Measurements from ENCODE around the gene ZNF460. TPM values are rescaled to one million over a fixed set of nuclear protein-coding genes. Genes with fewer than 3 reads are reported as not detected.

Gene ZNF460
- polyA plus RNA-seq, 6 donors from 2014 or later: 9.2 to 16.6 (median 14.6) TPM; not detected in 1

- Mint-ChIP-seq H3K9me3 (peaks cover 3 to 42% (median 32%) of the 10 kb centered on the region in 7 donors), H3K4me3 (no peak overlapping the region), H3K36me3 (peaks cover 63 to 67% of the 10 kb centered on the region in 2 donors), H3K27ac (no peak overlapping the region), H3K4me1 (peaks cover 7 to 14% (median 10%) of the 10 kb centered on the region in 3 donors), H3K27me3 (no peaks in the 10 kb centered on the region)
- ATAC-seq (ENCODE audit: low read depth in 2 of 2) (no peak), DNase-seq (no peak)
Observed at GRCh38 chr19:57292547-57292946, 12.3 kb downstream of the ZNF460 start.

DNA sequence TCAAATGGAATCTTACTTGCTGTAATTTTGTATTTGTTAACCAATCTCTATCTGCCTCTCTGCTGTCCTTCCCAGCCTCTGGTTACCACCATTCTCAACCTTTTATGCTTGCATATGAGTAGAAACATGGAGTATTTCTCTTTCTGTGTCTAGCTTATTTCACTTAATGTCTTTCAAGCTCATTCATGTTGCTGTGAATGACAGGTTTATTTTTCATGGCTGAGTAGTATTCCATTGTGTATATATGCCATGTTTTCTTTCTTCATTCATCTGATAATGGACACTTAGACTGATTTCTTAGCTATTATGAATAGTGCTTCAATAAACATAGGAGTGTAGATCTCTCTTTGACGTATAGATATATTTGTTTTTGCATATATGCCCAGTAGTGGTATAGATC, 13.4 kb downstream of the ZNF460 start:
- Mint-ChIP-seq H3K27ac (peak overlapping the region in 1 of 6 donors; percentile 1), H3K9me3 (peaks cover 3 to 42% (median 32%) of the 10 kb centered on the region in 7 donors), H3K4me1 (peaks cover 14 to 16% (median 15%) of the 10 kb centered on the region in 3 donors), H3K36me3 (peaks cover 59 to 62% of the 10 kb centered on the region in 2 donors), H3K27me3 (no peaks in the 10 kb centered on the region), H3K4me3 (no peak overlapping the region)
- ATAC-seq (ENCODE audit: low read depth in 2 of 2): no peak
- no peak for DNase-seq

GRCh38 chr19:57302020-57302465, 21.8 kb downstream of the ZNF460 start:
- no peak for DNase-seq
- no peak for ATAC-seq (ENCODE audit: low read depth in 2 of 2)
- H3K27ac Mint-ChIP-seq: no peak overlapping the region
- H3K9me3 Mint-ChIP-seq: no peaks in the 10 kb centered on the region
- H3K36me3 Mint-ChIP-seq: peaks cover 5 to 7% of the 10 kb centered on the region in 2 donors
- H3K4me3 Mint-ChIP-seq: no peak overlapping the region
- H3K27me3 Mint-ChIP-seq: no peaks in the 10 kb centered on the region
- peaks cover 8 to 22% (median 21%) of the 10 kb centered on the region in 3 donors for H3K4me1 Mint-ChIP-seq

DNA sequence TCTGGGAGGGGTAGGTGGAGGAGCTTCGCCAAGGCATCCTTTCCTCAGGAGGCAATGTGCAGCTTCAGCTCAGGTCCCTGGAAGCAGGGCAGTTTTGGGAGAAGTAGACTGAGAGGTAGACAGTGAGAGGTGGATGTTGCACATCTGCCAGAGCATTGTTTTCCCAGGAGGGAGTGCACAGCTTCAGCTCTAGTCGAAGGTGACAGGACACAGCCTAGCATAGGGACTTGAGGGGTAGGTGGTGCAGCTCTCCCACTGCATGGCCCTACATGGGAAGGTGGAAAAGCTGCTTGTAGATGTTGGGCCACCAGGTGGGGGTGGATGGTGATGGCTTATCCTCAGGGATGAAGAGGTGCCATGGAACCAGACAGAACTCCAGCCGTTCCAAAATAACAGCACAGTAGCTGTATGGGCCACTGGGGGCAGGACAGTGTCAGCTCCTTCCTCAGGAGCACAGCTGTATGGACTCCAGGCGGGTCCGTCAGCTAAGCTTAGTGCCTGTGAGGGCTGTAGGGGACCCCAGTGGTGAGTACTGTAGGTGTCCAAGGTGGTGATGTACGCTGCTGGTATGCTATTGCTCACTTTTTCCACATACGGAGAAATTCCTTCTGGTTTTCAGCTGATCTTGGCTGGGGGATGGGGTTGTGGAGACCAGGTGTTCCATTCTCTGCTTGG, 22.6 kb downstream of the ZNF460 start:
- H3K27ac Mint-ChIP-seq: peak overlapping the region in 4 of 6 donors; percentile 51 to 86 (median 58)
- peaks cover 7 to 18% (median 17%) of the 10 kb centered on the region in 3 donors for H3K4me1 Mint-ChIP-seq
- H3K4me3 Mint-ChIP-seq: no peak overlapping the region
- DNase-seq: no peak
- no peaks in the 10 kb centered on the region for H3K27me3 Mint-ChIP-seq
- peaks cover 5 to 7% of the 10 kb centered on the region in 2 donors for H3K36me3 Mint-ChIP-seq
- no peak for ATAC-seq (ENCODE audit: low read depth in 2 of 2)
- H3K9me3 Mint-ChIP-seq: no peaks in the 10 kb centered on the region

DNA sequence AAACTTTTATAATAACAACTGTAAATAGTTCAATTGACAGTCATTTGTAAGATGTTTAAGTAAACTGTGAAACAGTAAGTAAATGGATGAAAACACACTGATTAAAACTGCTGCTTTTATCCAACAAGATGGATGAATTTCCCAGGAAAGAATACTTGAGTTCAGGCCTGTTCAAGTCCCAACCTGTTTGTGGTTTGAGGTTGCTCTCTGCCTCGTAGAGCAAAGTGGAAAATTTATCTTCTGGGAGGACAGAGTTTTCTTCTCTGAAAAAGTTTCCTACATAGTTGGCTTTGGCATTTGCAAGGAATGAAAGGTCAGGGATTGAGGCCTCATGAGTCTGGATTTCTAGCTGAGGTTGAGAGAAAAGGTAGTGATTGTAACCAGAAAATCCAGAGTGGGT, 24.8 kb downstream of the ZNF460 start:
- no peak overlapping the region for H3K4me3 Mint-ChIP-seq
- H3K27me3 Mint-ChIP-seq: no peaks in the 10 kb centered on the region
- peaks cover 0 to 4% (median 0%) of the 10 kb centered on the region in 7 donors for H3K9me3 Mint-ChIP-seq

DNA sequence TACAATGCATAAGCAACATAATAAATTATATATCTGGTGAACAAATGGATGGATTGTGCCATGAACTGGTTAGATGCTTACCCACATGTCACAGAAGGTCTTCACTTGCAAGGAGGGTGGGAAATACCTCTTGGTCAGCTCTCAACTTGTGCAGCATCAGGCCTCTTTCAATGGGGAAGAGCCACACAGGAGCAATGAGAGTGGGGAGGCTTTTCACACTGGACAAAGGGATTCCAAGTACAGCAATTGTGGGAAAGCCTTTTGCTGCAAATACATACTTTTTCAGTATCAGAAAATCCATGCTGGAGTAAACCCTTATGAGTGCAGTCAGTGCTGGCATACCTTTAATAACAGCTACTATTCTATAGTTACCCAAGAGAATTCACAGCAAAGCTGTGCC, 28.2 kb downstream of the ZNF460 start:
- no peak for DNase-seq
- H3K4me1 Mint-ChIP-seq: peaks cover 0 to 6% (median 0%) of the 10 kb centered on the region in 3 donors
- H3K27ac Mint-ChIP-seq: no peak overlapping the region
- peaks cover 0 to 11% (median 0%) of the 10 kb centered on the region in 3 donors for H3K27me3 Mint-ChIP-seq
- no peaks in the 10 kb centered on the region for H3K36me3 Mint-ChIP-seq
- no peak overlapping the region for H3K4me3 Mint-ChIP-seq
- H3K9me3 Mint-ChIP-seq: peaks cover 0 to 4% (median 0%) of the 10 kb centered on the region in 7 donors
- no peak for ATAC-seq (ENCODE audit: low read depth in 2 of 2)

More for the DNA sequence above, 24.8 kb downstream of the ZNF460 start:
- no peak for ATAC-seq (ENCODE audit: low read depth in 2 of 2)
- H3K4me1 Mint-ChIP-seq: peaks cover 7 to 19% (median 12%) of the 10 kb centered on the region in 3 donors
- no peak overlapping the region for H3K27ac Mint-ChIP-seq
- no peak for DNase-seq
- H3K36me3 Mint-ChIP-seq: peaks cover 0 to 7% of the 10 kb centered on the region in 2 donors

DNA sequence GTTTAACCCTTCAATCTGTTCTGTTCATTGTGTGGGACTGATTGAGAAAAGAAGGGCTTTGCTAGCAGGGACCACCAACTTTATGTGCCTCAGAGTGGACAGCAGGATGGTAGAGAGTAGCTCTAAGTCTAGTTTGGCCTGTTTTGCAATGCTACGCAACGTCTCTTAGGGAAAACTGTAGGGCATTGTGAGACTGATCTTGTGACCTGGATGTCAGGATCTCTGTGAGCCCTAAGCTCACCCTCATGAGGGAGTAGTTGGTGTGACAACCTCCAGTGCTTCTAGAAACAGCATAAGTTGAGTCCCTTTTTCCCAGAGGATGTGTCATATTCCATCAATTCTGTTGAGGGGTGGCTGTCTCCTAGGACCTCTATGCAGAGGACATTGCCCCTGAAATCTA, 30.5 kb downstream of the ZNF460 start:
- no peak for ATAC-seq (ENCODE audit: low read depth in 2 of 2)

DNA sequence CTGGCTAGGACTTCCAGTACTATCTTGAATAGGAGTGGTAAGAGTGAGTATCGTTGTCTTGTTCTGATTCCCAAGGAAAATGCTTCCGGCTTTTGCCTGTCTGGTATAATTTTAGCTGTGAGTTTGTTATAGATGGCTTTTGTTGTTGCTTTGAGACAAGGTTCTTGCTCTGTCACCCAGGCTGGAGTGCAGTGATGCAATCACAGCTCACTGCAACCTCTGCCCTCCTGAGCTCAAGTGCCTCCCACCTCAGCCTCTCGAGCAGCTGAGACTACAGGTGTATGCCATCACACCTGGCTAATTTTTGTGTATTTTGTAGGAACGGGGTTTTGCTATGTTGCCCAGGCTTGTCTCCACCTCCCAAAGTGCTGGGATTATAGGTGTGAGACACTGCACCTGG, 33.9 kb downstream of the ZNF460 start:
- DNase-seq: no peak
- Mint-ChIP-seq H3K4me3 (no peak overlapping the region), H3K36me3 (no peaks in the 10 kb centered on the region), H3K27me3 (peaks cover 19 to 60% (median 44%) of the 10 kb centered on the region in 3 donors), H3K4me1 (peaks cover 0 to 3% (median 0%) of the 10 kb centered on the region in 3 donors), H3K9me3 (peaks cover 0 to 5% (median 2%) of the 10 kb centered on the region in 7 donors), H3K27ac (no peak overlapping the region)
- no peak for ATAC-seq (ENCODE audit: low read depth in 2 of 2)

More for the DNA sequence above, 30.5 kb downstream of the ZNF460 start:
- Mint-ChIP-seq H3K4me3 (no peak overlapping the region), H3K9me3 (peaks cover 0 to 4% (median 0%) of the 10 kb centered on the region in 7 donors), H3K4me1 (peaks cover 0 to 3% (median 0%) of the 10 kb centered on the region in 3 donors), H3K36me3 (no peaks in the 10 kb centered on the region), H3K27ac (no peak overlapping the region), H3K27me3 (peaks cover 10 to 34% (median 18%) of the 10 kb centered on the region in 3 donors)
- DNase-seq: no peak

DNA sequence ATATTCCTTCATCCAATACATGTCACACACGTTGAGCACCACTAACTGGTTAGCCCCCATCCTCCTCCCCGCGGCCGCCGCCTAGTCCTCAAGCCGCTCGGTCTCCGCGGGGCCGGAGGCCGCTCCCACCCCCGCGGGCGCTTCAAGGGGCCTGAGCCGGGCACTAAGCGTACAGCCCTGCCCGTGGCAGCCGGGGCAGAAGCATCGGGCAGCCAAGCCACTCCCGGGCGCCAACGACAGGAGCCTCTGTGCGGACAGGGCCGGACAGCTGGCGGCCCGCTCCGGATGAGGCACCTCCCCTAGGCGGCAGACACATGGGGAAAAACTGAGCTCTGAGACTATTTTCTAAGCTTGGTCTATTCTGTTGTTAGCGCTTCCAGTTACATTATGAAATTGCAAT, 37.2 kb downstream of the ZNF460 start:
- DNase-seq (no peak), ATAC-seq (ENCODE audit: low read depth in 2 of 2) (no peak)
- Mint-ChIP-seq H3K4me3 (no peak overlapping the region), H3K9me3 (peaks cover 0 to 8% (median 0%) of the 10 kb centered on the region in 7 donors), H3K27ac (no peak overlapping the region), H3K4me1 (peaks cover 19 to 31% (median 24%) of the 10 kb centered on the region in 3 donors), H3K27me3 (peaks cover 19 to 59% (median 44%) of the 10 kb centered on the region in 3 donors), H3K36me3 (no peaks in the 10 kb centered on the region)

- peak overlapping the region; percentile 93 to 100 (median 98) for H3K27ac Mint-ChIP-seq
- ATAC-seq (ENCODE audit: low read depth in 2 of 2): peak; percentile 0 to 60
- peaks cover 0 to 11% (median 2%) of the 10 kb centered on the region in 7 donors for H3K9me3 Mint-ChIP-seq
- peaks cover 19 to 36% (median 35%) of the 10 kb centered on the region in 3 donors for H3K27me3 Mint-ChIP-seq
- H3K36me3 Mint-ChIP-seq: peaks cover 8 to 13% of the 10 kb centered on the region in 2 donors
- H3K4me3 Mint-ChIP-seq: peak overlapping the region; percentile 92 to 98 (median 97)
- no peak for DNase-seq
- peaks cover 23 to 40% (median 33%) of the 10 kb centered on the region in 3 donors for H3K4me1 Mint-ChIP-seq
Observed at GRCh38 chr19:57319869-57320179, 39.5 kb downstream of the ZNF460 start.

DNA sequence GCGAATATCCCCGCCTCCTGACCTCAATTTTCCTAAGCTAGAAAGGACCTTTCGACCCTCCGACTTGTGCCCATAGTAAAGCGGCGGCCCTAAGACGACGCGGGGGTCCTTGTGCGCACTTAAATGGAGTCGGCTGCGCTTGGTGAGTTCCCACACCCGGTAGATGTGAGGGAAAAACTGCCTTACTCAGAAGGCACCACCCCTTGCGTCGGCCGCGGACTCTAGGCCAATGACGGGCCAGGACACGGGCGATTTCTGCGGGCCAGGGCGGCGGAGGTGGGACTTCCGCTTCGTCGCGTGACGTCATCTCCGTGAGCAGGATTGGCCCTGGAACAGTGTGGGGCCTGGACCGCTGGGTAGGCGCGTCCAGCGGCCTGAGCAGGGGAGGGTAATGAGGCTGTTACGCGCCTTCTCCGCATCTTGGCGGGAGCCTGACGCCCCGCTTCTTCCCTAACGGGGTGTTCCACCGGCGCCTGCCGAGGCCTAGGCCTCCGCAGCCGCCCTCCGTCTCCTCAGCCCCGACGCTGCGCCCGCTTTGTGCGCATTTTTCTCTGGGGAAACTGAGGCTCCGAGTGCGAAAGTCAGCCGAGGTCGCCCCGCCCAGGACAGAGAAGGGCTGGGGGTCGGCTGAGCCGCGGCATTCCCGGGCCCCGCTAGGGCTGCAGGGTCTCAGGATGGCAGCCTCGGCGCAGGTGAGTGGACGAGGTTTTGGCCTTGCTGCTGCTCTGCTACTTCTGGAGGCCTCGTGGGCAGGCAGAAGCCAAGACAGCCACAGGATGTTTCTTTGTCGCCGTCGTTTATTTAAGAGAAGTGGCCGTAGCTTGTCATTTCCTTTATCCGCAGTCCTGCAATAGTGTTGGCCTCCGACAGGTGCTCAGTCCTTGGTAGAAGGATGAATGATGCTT, 40.1 kb downstream of the ZNF460 start, which contains the start of gene ZNF543:
Gene ZNF543, plus strand, starts transcription at position 293 of the 905 bp plus-strand sequence. Its CDS starts 382 bp downstream, at position 675.
- peak within 1 kb of the TSS; percentile 93 to 100 (median 98) for H3K27ac Mint-ChIP-seq
- DNase-seq (peak; percentile 89), ATAC-seq (ENCODE audit: low read depth in 2 of 2) (peak; percentile 92 to 95)
- H3K9me3 Mint-ChIP-seq: peaks cover 0 to 11% (median 4%) of the 10 kb centered on the region in 7 donors
- H3K36me3 Mint-ChIP-seq: peaks cover 10 to 18% of the 10 kb centered on the region in 2 donors
- H3K4me3 Mint-ChIP-seq: peak within 1 kb of the TSS; percentile 92 to 98 (median 97)
- H3K4me1 Mint-ChIP-seq: peaks cover 23 to 40% (median 33%) of the 10 kb centered on the region in 3 donors
- H3K27me3 Mint-ChIP-seq: peaks cover 13 to 30% (median 29%) of the 10 kb centered on the region in 3 donors

DNA sequence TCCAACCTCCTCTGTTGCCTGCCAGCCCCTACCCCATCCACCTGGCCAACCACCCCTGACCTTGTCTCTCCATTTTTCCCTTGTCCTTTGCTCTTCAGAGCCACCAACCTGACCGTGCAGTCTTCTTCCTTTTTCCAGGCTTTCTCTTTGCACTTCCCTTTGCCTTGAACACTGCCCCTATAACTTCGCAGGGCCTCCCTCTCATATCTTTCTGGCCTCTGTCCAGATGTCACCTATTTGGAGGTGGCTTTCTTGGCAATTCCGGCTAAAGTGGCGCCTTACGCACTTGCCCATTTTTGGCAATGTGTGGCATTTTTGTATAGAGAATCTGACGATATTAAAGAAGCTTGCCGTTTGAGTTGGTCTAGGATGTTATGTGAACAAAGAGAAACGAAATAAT, 40.8 kb downstream of the ZNF460 start:
- ATAC-seq (ENCODE audit: low read depth in 2 of 2): no peak
- DNase-seq: no peak
- Mint-ChIP-seq H3K27me3 (peaks cover 6 to 23% (median 22%) of the 10 kb centered on the region in 3 donors), H3K4me3 (peak overlapping the region; percentile 92 to 98 (median 97)), H3K4me1 (peaks cover 23 to 40% (median 38%) of the 10 kb centered on the region in 3 donors), H3K27ac (peak overlapping the region; percentile 93 to 100 (median 98)), H3K9me3 (peaks cover 0 to 11% (median 4%) of the 10 kb centered on the region in 7 donors), H3K36me3 (peaks cover 10 to 18% of the 10 kb centered on the region in 2 donors)

DNA sequence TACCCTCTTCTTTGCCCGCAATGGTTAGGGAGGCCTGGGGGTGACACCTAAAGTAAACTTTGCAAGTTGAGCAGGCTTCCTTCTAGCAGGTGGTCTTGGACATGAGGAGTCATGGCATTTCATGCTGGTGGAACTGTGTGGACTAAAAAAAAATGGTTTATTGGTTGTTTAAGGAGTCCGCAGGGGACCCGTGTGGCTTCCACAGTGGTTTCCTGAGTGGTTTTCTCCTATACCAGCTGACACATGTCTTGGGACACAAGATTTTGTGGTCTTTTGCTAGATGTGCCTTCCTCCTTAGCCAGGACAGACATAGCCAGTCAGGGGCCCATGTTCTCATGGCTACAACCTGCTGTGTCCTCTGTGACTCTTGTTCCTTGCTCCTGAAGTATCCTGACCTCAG, 41.5 kb downstream of the ZNF460 start:
- peaks cover 11 to 18% of the 10 kb centered on the region in 2 donors for H3K36me3 Mint-ChIP-seq
- H3K4me3 Mint-ChIP-seq: peak overlapping the region in 7 of 8 donors; percentile 92 to 98 (median 97)
- DNase-seq (no peak), ATAC-seq (ENCODE audit: low read depth in 2 of 2) (no peak)
- H3K4me1 Mint-ChIP-seq: peaks cover 23 to 43% (median 40%) of the 10 kb centered on the region in 3 donors
- peaks cover 0 to 14% (median 4%) of the 10 kb centered on the region in 7 donors for H3K9me3 Mint-ChIP-seq
- peaks cover 1 to 16% (median 16%) of the 10 kb centered on the region in 3 donors for H3K27me3 Mint-ChIP-seq
- peak overlapping the region in 3 of 6 donors; percentile 27 to 65 (median 33) for H3K27ac Mint-ChIP-seq
